ENCODE data around the gene GPR78.

- no peak for TF ChIP-seq CTCF (conservative IDR thresholded peaks at IDR 0.05 in 1 of 2, IDR thresholded peaks at IDR 0.05 in 1 of 2; ENCODE audit: low read depth in 1 of 2, low read length in 2 of 2)
- no peak for TF ChIP-seq EZH2 (IDR thresholded peaks at IDR 0.05; ENCODE audit: low read length, missing control alignments)
These were observed 12.4 kb downstream of the GPR78 start, which contains the start of gene CPZ for GRCh38 chr4:8592366-8593263.

Measured in fibroblast of lung (primary cell).